Testis (tissue), 2 donors: ENCODE results near the gene LRRN2.

Experiments
- CTCF ChIP-seq, 3 experiments: fragments of 450-650 bp in 2 of 3; fragments of 200-600 bp in 1 of 3; sonication (generic) in 1 of 3; IDR thresholded peaks; one replicate each; pipeline ENCODE4 v1.5.1; 2016 to 2019; ENCODE audit warnings: antibody characterized with exemption in 3 of 3, mild to moderate bottlenecking in 2 of 3, moderate library complexity in 1 of 3
- POLR2A ChIP-seq: fragments of 450-650 bp; IDR thresholded peaks from one replicate; pipeline ENCODE4 v1.6.1; 2017; ENCODE audit warnings: antibody characterized with exemption, mild to moderate bottlenecking, moderate library complexity

- TF ChIP-seq CTCF (IDR thresholded peaks at IDR 0.05) (no peak), POLR2A (no peak)
Observed at GRCh38 chr1:204633665-204634064, 51.9 kb downstream of the LRRN2 start.
